Heart right ventricle (tissue), 16 donors: Measurements from ENCODE around the gene RCAN1. TPM values are rescaled to one million over a fixed set of nuclear protein-coding genes. Genes with fewer than 3 reads are reported as not detected.

Experiments
- ATAC-seq, 8 donors: fragments of 200-7000 bp; cut with Tn5 transposase; one replicate each; pipeline ENCODE4 v1.9.1; 2020; ENCODE audit warnings: mild to moderate bottlenecking in 8 of 8, moderate library complexity in 8 of 8, moderate number of reproducible peaks in 1 of 8
- DNase-seq, 2 donors: peaks; one replicate each; pipeline ENCODE4 v3.0.0-alpha.2; 2020
- H3K27ac ChIP-seq, 10 donors: fragments of 200-600 bp; sonication (generic) in 2 of 10; one replicate each; pipeline versions ENCODE4 v1.5.0 to v1.8.0; 2020 to 2022; ENCODE audit warnings: mild to moderate bottlenecking in 3 of 10
- H3K27me3 ChIP-seq, 7 donors: fragments of 200-600 bp; one replicate each; pipeline ENCODE4 v1.8.0; 2021 to 2022; ENCODE audit warnings: mild to moderate bottlenecking in 2 of 7
- H3K36me3 ChIP-seq, 9 donors: fragments of 200-600 bp; sonication (generic) in 1 of 9; one replicate each; pipeline versions ENCODE4 v1.5.0 to v1.8.0; 2020 to 2022; ENCODE audit warnings: mild to moderate bottlenecking in 2 of 9
- H3K4me1 ChIP-seq, 9 donors: fragments of 200-600 bp; sonication (generic) in 1 of 9; one replicate each; pipeline versions ENCODE4 v1.5.0 to v1.8.0; 2020 to 2022; ENCODE audit warnings: mild to moderate bottlenecking in 4 of 9
- H3K4me3 ChIP-seq, 10 donors: fragments of 200-600 bp; sonication (generic) in 2 of 10; one replicate each; pipeline versions ENCODE4 v1.5.0 to v1.8.0; 2020 to 2022; ENCODE audit warnings: mild to moderate bottlenecking in 7 of 10, moderate library complexity in 2 of 10
- H3K9me3 ChIP-seq, 11 donors: fragments of 200-600 bp in 10 of 11; sonication (generic) in 2 of 11; one replicate each; pipeline versions ENCODE4 v1.5.0 to v1.8.0; 2013 to 2022; ENCODE audit warnings: mild to moderate bottlenecking in 2 of 11, control low read depth in 1 of 11, moderate library complexity in 1 of 11
- WGBS, 2 donors: extraction: QIAGEN DNeasy Blood & Tissue Kit; methylation state at CpG; one replicate each; pipeline ENCODE4 v1.1.7; 2013; ENCODE audit warnings: inconsistent platforms in 1 of 2; 5-methylcytosine and 5-hydroxymethylcytosine counted together
- intact Hi-C, 10 donors: fragments of 100-400 bp; cut with DNase I; formaldehyde crosslinking; loops; one replicate each; pipeline versions ENCODE4 v1.11.1 to v1.14.2; 2022
- polyA plus RNA-seq, 2 donors: library from polyadenylated mRNA; stranded (reverse); fragments of 200-250 nt; gene quantifications; one replicate each; pipeline ENCODE4 v1.2.3, GENCODE V29; 2013
- total RNA-seq, 10 donors: library from RNA; stranded (reverse); fragmentation: NEBNext Ultra II Directional in 3 of 10; extraction: Animal tissue kit (Norgen Biotek cat#: 25700) in 3 of 10; gene quantifications; one replicate each; pipeline versions ENCODE4 v1.2.1 to v1.2.4, GENCODE V29; 2021 to 2023
- TF ChIP-seq, protein P1 (sequence below), 9 donors: fragments of 200-600 bp; sonication (generic) in 2 of 9; IDR thresholded peaks; one replicate each; pipeline versions ENCODE4 v1.5.0 to v1.8.0; 2021 to 2022; ENCODE audit warnings: antibody characterized with exemption in 9 of 9, mild to moderate bottlenecking in 5 of 9, moderate library complexity in 1 of 9
- donor health status: Arrhythmogenic right ventricular cardiomyopathy.
- donor health status: ischemic (EF 13 %, LVEDD 7.1; RV severe dilation, severe dysfunction).
- donor health status: healthy with polysubstance abuse.
- donor health status: DM: no; HTN: yes; CAD: no.
- donor health status: DM: no; HTN: no; CAD: no.
- donor health status: ischemic (EF 25% LVEDD 6.9; RV normal size, moderate dysfunction).
- donor health status: ischemic (EF 25% LVEDD 5.7; RV mildly dilated, moderate dysfunction).
- donor health status: healthy.
- donor health status: DM: yes; HTN: yes; CAD: no.
- donor health status: Ischemic cardiomyopathy.
- donor health status: ischemic (EF 35%, LVEDD 5.7; RV mildly dilated, moderate dysfunction).
- donor health status: nonischemic (EF 11% LVEDD 7.7; RV severe dilation, severe dysfunction).
- donor health status: DM: yes; HTN: yes; CAD: no.
- donor health status: PGD.
- donor health status: ischemic (EF 29% LVEDD 5.4; RV normal size, mild dysfunction).
- donor health status: nonischemic (EF 23%, LVEDD 6.1; RV moderate dilation, normal function).

The RCAN1 gene
- total and polyA plus RNA-seq, 12 donors, result 24.1 to 389 (median 60.1) TPM

DNA sequence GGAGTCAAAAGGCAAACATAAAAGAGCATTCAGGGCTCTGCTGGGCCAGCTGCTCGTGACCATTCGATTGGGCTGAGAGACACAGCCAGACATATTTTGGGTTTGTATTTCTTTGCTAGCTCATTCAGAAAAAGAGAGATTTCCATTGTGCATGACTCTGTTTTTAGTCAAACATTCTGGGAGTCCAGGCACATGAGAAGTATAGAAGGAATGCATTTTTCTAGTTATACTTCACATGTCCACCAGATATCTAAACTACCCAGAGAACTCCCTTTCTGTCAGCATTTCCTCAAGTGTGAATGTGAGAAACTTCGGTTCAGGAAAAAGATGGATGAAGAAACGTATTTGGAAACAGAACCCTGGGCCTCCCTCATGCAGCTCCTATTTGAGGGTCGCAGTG is 96.6 kb downstream of the RCAN1 start:
- Histone ChIP-seq H3K4me1 (peaks cover 0 to 57% (median 23%) of the 10 kb centered on the region in 9 donors), H3K9me3 (no peaks in the 10 kb centered on the region), H3K27me3 (no peaks in the 10 kb centered on the region), H3K27ac (peak overlapping the region in 6 of 10 donors; percentile 20 to 63 (median 40)), H3K4me3 (no peak overlapping the region), H3K36me3 (peaks cover 0 to 84% (median 16%) of the 10 kb centered on the region in 9 donors)
- WGBS, 2 donors, result 83 to 84% methylated on average over 5 of the region's 5 CpGs
- ATAC-seq, result no peak
- TF ChIP-seq, protein P1, sequence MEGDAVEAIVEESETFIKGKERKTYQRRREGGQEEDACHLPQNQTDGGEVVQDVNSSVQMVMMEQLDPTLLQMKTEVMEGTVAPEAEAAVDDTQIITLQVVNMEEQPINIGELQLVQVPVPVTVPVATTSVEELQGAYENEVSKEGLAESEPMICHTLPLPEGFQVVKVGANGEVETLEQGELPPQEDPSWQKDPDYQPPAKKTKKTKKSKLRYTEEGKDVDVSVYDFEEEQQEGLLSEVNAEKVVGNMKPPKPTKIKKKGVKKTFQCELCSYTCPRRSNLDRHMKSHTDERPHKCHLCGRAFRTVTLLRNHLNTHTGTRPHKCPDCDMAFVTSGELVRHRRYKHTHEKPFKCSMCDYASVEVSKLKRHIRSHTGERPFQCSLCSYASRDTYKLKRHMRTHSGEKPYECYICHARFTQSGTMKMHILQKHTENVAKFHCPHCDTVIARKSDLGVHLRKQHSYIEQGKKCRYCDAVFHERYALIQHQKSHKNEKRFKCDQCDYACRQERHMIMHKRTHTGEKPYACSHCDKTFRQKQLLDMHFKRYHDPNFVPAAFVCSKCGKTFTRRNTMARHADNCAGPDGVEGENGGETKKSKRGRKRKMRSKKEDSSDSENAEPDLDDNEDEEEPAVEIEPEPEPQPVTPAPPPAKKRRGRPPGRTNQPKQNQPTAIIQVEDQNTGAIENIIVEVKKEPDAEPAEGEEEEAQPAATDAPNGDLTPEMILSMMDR (IDR thresholded peaks at IDR 0.05), result no peak
- intact Hi-C loops, result no loop called here
- no peak for DNase-seq

- H3K4me3 ChIP-seq, result no peak overlapping the region
- ATAC-seq, result peak in 4 of 8 donors; percentile 36 to 54 (median 48)
- intact Hi-C loops, result no loop called here
- H3K4me1 ChIP-seq, result peaks cover 0 to 57% (median 18%) of the 10 kb centered on the region in 9 donors
- peaks cover 0 to 77% (median 16%) of the 10 kb centered on the region in 9 donors for H3K36me3 ChIP-seq
- H3K27ac ChIP-seq, result peak overlapping the region in 6 of 10 donors; percentile 20 to 63 (median 40)
- H3K27me3 ChIP-seq, result no peaks in the 10 kb centered on the region
- TF ChIP-seq, protein P1 (IDR thresholded peaks at IDR 0.05), result peak in 5 of 9 donors; percentile 28 to 41 (median 33)
- no peaks in the 10 kb centered on the region for H3K9me3 ChIP-seq
- 80 to 84% methylated on average over 22 of the region's 22 CpGs for WGBS, 2 donors
- no peak for DNase-seq
Measured at GRCh38 chr21:34517491-34518245, 97.2 kb downstream of the RCAN1 start.

- no peaks in the 10 kb centered on the region for H3K9me3 ChIP-seq
- peaks cover 0 to 73% (median 16%) of the 10 kb centered on the region in 9 donors for H3K36me3 ChIP-seq
- peaks cover 0 to 56% (median 12%) of the 10 kb centered on the region in 9 donors for H3K4me1 ChIP-seq
- no peak for ATAC-seq
- H3K27ac ChIP-seq, result peak overlapping the region in 2 of 10 donors; percentile 55 to 63
- intact Hi-C loops, result no loop called here
- no peaks in the 10 kb centered on the region for H3K27me3 ChIP-seq
- no peak overlapping the region for H3K4me3 ChIP-seq
- WGBS, 2 donors, result 81 to 83% methylated on average over 5 of the region's 5 CpGs
- DNase-seq, result no peak
- TF ChIP-seq, protein P1 (IDR thresholded peaks at IDR 0.05), result no peak
Measured at GRCh38 chr21:34517039-34517438, 97.9 kb downstream of the RCAN1 start.

GRCh38 chr21:34514576-34515115 is 100.3 kb downstream of the RCAN1 start:
- WGBS, 2 donors, result 89 to 91% methylated on average over 10 of the region's 10 CpGs
- H3K4me1 ChIP-seq, result peaks cover 0 to 53% (median 12%) of the 10 kb centered on the region in 9 donors
- ATAC-seq, result no peak
- peak overlapping the region in 5 of 10 donors; percentile 23 to 47 (median 39) for H3K27ac ChIP-seq
- H3K9me3 ChIP-seq, result no peaks in the 10 kb centered on the region
- TF ChIP-seq, protein P1 (IDR thresholded peaks at IDR 0.05), result no peak
- no peak overlapping the region for H3K4me3 ChIP-seq
- intact Hi-C loops, result no loop called here
- no peak for DNase-seq
- no peaks in the 10 kb centered on the region for H3K27me3 ChIP-seq
- peaks cover 0 to 49% (median 3%) of the 10 kb centered on the region in 9 donors for H3K36me3 ChIP-seq
